Measurements from ENCODE around the gene UCKL1. TPM values are rescaled to one million over a fixed set of nuclear protein-coding genes. Genes with fewer than 3 reads are reported as not detected.

Gene UCKL1
- total RNA-seq, 2 experiments from 2014 or later = 41.3 to 46.1 TPM

- Mint-ChIP-seq H3K36me3 (ENCODE audit: low read depth) (peaks cover 25% of the 10 kb centered on the region), H3K9me3 (no peaks in the 10 kb centered on the region), H3K27me3 (no peaks in the 10 kb centered on the region), H3K4me1 (ENCODE audit: low read depth) (peaks cover 52% of the 10 kb centered on the region), H3K4me3 (peak overlapping the region; percentile 14), H3K27ac (peak overlapping the region; percentile 78)
- H3K9me3 ChIP-seq (ENCODE audit: control insufficient read depth in 1 of 2, insufficient read depth in 1 of 2, low read length in 2 of 2) = no peaks in the 10 kb centered on the region
- ChIA-PET POLR2A (interaction anchor here (1.4 kb wide), 1 partner anchor 8 kb away, joined by 7 read pairs; no protein-coding TSS in a partner anchor), CTCF (interaction anchor here (1.1 kb wide), 1 partner anchor 135 kb away, joined by 3 read pairs; no protein-coding TSS in a partner anchor)
- TF ChIP-seq CTCF (IDR thresholded peaks at IDR 0.05) = no peak
- H3K4me1 ChIP-seq (ENCODE audit: insufficient read depth, low read length) = peaks cover 64% of the 10 kb centered on the region
- peaks cover 7% of the 10 kb centered on the region for H3K36me3 ChIP-seq (ENCODE audit: insufficient read depth, low read length)
- DNase-seq = peak in 2 of 14 experiments; percentile 42 to 43
- H3K4me3 ChIP-seq (ENCODE audit: low read length) = no peak overlapping the region
- ATAC-seq (ENCODE audit: poor library complexity) = no peak
- no peaks in the 10 kb centered on the region for H3K27me3 ChIP-seq (ENCODE audit: control insufficient read depth in 1 of 2, insufficient read depth in 2 of 2, low read length in 2 of 2)
- H3K27ac ChIP-seq (ENCODE audit: low read depth in 1 of 2, low read length in 2 of 2) = peak overlapping the region in 1 of 2 donors; percentile 44
- intact Hi-C loops (cut with DNase I, micrococcal nuclease) = no loop called here
Measured at GRCh38 chr20:63903796-63904561, 52.2 kb downstream of the UCKL1 start.

- ATAC-seq (ENCODE audit: poor library complexity) = no peak
- no peak overlapping the region for H3K27ac ChIP-seq (ENCODE audit: low read depth in 1 of 2, low read length in 2 of 2)
- H3K4me3 ChIP-seq (ENCODE audit: low read length) = no peak overlapping the region
- no peaks in the 10 kb centered on the region for H3K27me3 ChIP-seq (ENCODE audit: control insufficient read depth in 1 of 2, insufficient read depth in 2 of 2, low read length in 2 of 2)
- peaks cover 77% of the 10 kb centered on the region for H3K4me1 Mint-ChIP-seq (ENCODE audit: low read depth)
- peaks cover 9% of the 10 kb centered on the region for H3K36me3 ChIP-seq (ENCODE audit: insufficient read depth, low read length)
- no peaks in the 10 kb centered on the region for H3K27me3 Mint-ChIP-seq
- no peak for TF ChIP-seq CTCF (IDR thresholded peaks at IDR 0.05)
- peaks cover 41% of the 10 kb centered on the region for H3K36me3 Mint-ChIP-seq (ENCODE audit: low read depth)
- ChIA-PET POLR2A (no interaction called here), CTCF (no interaction called here)
- no peaks in the 10 kb centered on the region for H3K9me3 ChIP-seq (ENCODE audit: control insufficient read depth in 1 of 2, insufficient read depth in 1 of 2, low read length in 2 of 2)
- DNase-seq = no peak
- intact Hi-C loops (cut with DNase I, micrococcal nuclease) = no loop called here
- H3K4me1 ChIP-seq (ENCODE audit: insufficient read depth, low read length) = peaks cover 83% of the 10 kb centered on the region
- H3K27ac Mint-ChIP-seq = peak overlapping the region; percentile 47
- H3K4me3 Mint-ChIP-seq = no peak overlapping the region
- H3K9me3 Mint-ChIP-seq = no peaks in the 10 kb centered on the region
Measured at GRCh38 chr20:63900413-63900812, 55.8 kb downstream of the UCKL1 start.

- Histone ChIP-seq H3K27ac (ENCODE audit: low read depth in 1 of 2, low read length in 2 of 2) (no peak overlapping the region), H3K4me3 (ENCODE audit: low read length) (no peak overlapping the region), H3K4me1 (ENCODE audit: insufficient read depth, low read length) (peaks cover 80% of the 10 kb centered on the region), H3K36me3 (ENCODE audit: insufficient read depth, low read length) (peaks cover 9% of the 10 kb centered on the region), H3K27me3 (ENCODE audit: control insufficient read depth in 1 of 2, insufficient read depth in 2 of 2, low read length in 2 of 2) (no peaks in the 10 kb centered on the region), H3K9me3 (ENCODE audit: control insufficient read depth in 1 of 2, insufficient read depth in 1 of 2, low read length in 2 of 2) (no peaks in the 10 kb centered on the region)
- Mint-ChIP-seq H3K9me3 (no peaks in the 10 kb centered on the region), H3K4me3 (peak overlapping the region; percentile 59), H3K27ac (peak overlapping the region; percentile 72), H3K27me3 (no peaks in the 10 kb centered on the region), H3K36me3 (ENCODE audit: low read depth) (peaks cover 34% of the 10 kb centered on the region), H3K4me1 (ENCODE audit: low read depth) (peaks cover 78% of the 10 kb centered on the region)
- POLR2A ChIA-PET = interaction anchor here (0.6 kb wide), 1 partner anchor 348 kb away, joined by 3 read pairs; no protein-coding TSS in a partner anchor
- CTCF ChIA-PET = interaction anchor here (1.0 kb wide), 1 partner anchor 75 kb away, joined by 3 read pairs; no protein-coding TSS in a partner anchor
- TF ChIP-seq CTCF (IDR thresholded peaks at IDR 0.05) = no peak
- intact Hi-C loops (cut with DNase I, micrococcal nuclease) = no loop called here
- DNase-seq (peak in 6 of 14 experiments; percentile 15 to 60 (median 26)), ATAC-seq (ENCODE audit: poor library complexity) (no peak)
Measured at GRCh38 chr20:63898882-63899558, 57.2 kb downstream of the UCKL1 start.

Data from CD4-positive, alpha-beta T cell (primary cell).